ENCODE measurements around the gene XRCC6. TPM values are rescaled to one million over a fixed set of nuclear protein-coding genes. Genes with fewer than 3 reads are reported as not detected.

Gene XRCC6
- polyA plus RNA-seq, 1 donor (not counting 4 experiments of a cell fraction or from before 2014, with no cell fraction given), result 247 TPM

GRCh38 chr22:41676134-41676533 is 55.0 kb downstream of the XRCC6 start:
- no peak for TF ChIP-seq EZH2 (IDR thresholded peaks at IDR 0.05; ENCODE audit: low read length)
- TF ChIP-seq CTCF (optimal IDR thresholded peaks at IDR 0.05 in 1 of 3, IDR thresholded peaks at IDR 0.05 in 1 of 3, conservative IDR thresholded peaks at IDR 0.05 in 1 of 3; ENCODE audit: extremely low read depth in 1 of 3, insufficient read depth in 2 of 3, low read length in 3 of 3), result no peak
- no peak overlapping the region for H2AFZ ChIP-seq (ENCODE audit: control insufficient read depth, low read length)
- H4K20me1 ChIP-seq (ENCODE audit: control insufficient read depth, extremely low read depth, insufficient read depth, low read length), result no peaks in the 10 kb centered on the region
- no peak for DNase-seq (ENCODE audit: low read depth, low spot score)
- H3K27me3 ChIP-seq (ENCODE audit: control insufficient read depth, extremely low read depth, insufficient read depth, low read length), result no peaks in the 10 kb centered on the region
- H3K4me2 ChIP-seq (ENCODE audit: control insufficient read depth, extremely low read depth, insufficient read depth, low read depth, low read length), result no peak overlapping the region
- peaks cover 25 to 31% of the 10 kb centered on the region in 2 experiments for H3K36me3 ChIP-seq (ENCODE audit: control insufficient read depth in 2 of 2, extremely low read depth in 1 of 2, insufficient read depth in 2 of 2, low read length in 2 of 2)
- H3K4me1 ChIP-seq (ENCODE audit: control insufficient read depth, extremely low read depth, insufficient read depth, low read length), result no peaks in the 10 kb centered on the region
- dilution Hi-C loops (cut with MboI; ENCODE audit: extremely low pct_ligation_motif_present, low sequenced_read_pairs), result no loop called here
- H3K9ac ChIP-seq (ENCODE audit: control insufficient read depth, extremely low read depth, insufficient read depth, low read length), result no peak overlapping the region
- no peak overlapping the region for H3K27ac ChIP-seq (ENCODE audit: control insufficient read depth, insufficient read depth, low read length)
- H3K9me1 ChIP-seq (ENCODE audit: control insufficient read depth, extremely low read depth, insufficient read depth, low read length), result no peaks in the 10 kb centered on the region
- no peak overlapping the region for H3K4me3 ChIP-seq (ENCODE audit: control insufficient read depth in 2 of 3, extremely low read depth in 1 of 3, insufficient read depth in 2 of 3, low read depth in 1 of 3, low read length in 3 of 3)
- H3K79me2 ChIP-seq (ENCODE audit: control insufficient read depth, insufficient read depth, low read length), result peaks cover 53% of the 10 kb centered on the region
- no peak for FAIRE-seq
- no peaks in the 10 kb centered on the region for H3K9me3 ChIP-seq (ENCODE audit: control insufficient read depth, low read depth, low read length)

GRCh38 chr22:41681616-41682015 is 60.5 kb downstream of the XRCC6 start:
- FAIRE-seq (no peak), DNase-seq (ENCODE audit: low read depth, low spot score) (no peak)
- Histone ChIP-seq H3K27me3 (ENCODE audit: control insufficient read depth, extremely low read depth, insufficient read depth, low read length) (no peaks in the 10 kb centered on the region), H3K9ac (ENCODE audit: control insufficient read depth, extremely low read depth, insufficient read depth, low read length) (peak overlapping the region; percentile 90), H3K4me2 (ENCODE audit: control insufficient read depth, extremely low read depth, insufficient read depth, low read depth, low read length) (peak overlapping the region; percentile 64), H4K20me1 (ENCODE audit: control insufficient read depth, extremely low read depth, insufficient read depth, low read length) (peaks cover 3% of the 10 kb centered on the region), H3K9me1 (ENCODE audit: control insufficient read depth, extremely low read depth, insufficient read depth, low read length) (no peaks in the 10 kb centered on the region), H2AFZ (ENCODE audit: control insufficient read depth, low read length) (no peak overlapping the region), H3K4me1 (ENCODE audit: control insufficient read depth, extremely low read depth, insufficient read depth, low read length) (peaks cover 13% of the 10 kb centered on the region), H3K9me3 (ENCODE audit: control insufficient read depth, low read depth, low read length) (no peaks in the 10 kb centered on the region), H3K4me3 (ENCODE audit: control insufficient read depth in 2 of 3, extremely low read depth in 1 of 3, insufficient read depth in 2 of 3, low read depth in 1 of 3, low read length in 3 of 3) (peak overlapping the region; percentile 48 to 86 (median 63)), H3K36me3 (ENCODE audit: control insufficient read depth in 2 of 2, extremely low read depth in 1 of 2, insufficient read depth in 2 of 2, low read length in 2 of 2) (peaks cover 13 to 14% of the 10 kb centered on the region in 2 experiments), H3K79me2 (ENCODE audit: control insufficient read depth, insufficient read depth, low read length) (peaks cover 85% of the 10 kb centered on the region), H3K27ac (ENCODE audit: control insufficient read depth, insufficient read depth, low read length) (peak overlapping the region; percentile 84)
- no peak for TF ChIP-seq EZH2 (IDR thresholded peaks at IDR 0.05; ENCODE audit: low read length)
- no peak for TF ChIP-seq CTCF (optimal IDR thresholded peaks at IDR 0.05 in 1 of 3, IDR thresholded peaks at IDR 0.05 in 1 of 3, conservative IDR thresholded peaks at IDR 0.05 in 1 of 3; ENCODE audit: extremely low read depth in 1 of 3, insufficient read depth in 2 of 3, low read length in 3 of 3)
- dilution Hi-C loops (cut with MboI; ENCODE audit: extremely low pct_ligation_motif_present, low sequenced_read_pairs), result no loop called here

Measured in keratinocyte (primary cell).